ENCODE results near the gene NMNAT2.

NMNAT2 gene

DNA sequence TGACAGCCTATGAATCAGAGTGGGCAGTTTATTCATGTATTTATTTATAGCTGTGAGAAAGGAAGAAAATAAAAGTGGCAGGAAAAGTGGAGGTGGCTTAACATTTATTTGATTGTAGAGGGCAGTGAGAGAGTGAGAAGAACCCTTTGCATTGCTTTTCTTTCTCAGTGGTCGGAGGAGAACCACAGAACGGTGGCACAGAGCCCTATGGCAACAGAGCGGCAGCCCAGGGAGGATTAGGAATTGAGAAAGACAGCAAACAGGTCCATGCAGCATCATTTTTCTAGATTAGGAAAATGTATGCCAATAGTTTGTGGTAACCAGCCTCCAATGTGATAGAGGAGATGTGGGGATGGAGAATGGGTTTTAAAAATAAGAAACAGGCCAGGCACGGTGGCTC lies 53.1 kb downstream of the NMNAT2 start:
- no peak for DNase-seq (ENCODE audit: low read depth)

DNA sequence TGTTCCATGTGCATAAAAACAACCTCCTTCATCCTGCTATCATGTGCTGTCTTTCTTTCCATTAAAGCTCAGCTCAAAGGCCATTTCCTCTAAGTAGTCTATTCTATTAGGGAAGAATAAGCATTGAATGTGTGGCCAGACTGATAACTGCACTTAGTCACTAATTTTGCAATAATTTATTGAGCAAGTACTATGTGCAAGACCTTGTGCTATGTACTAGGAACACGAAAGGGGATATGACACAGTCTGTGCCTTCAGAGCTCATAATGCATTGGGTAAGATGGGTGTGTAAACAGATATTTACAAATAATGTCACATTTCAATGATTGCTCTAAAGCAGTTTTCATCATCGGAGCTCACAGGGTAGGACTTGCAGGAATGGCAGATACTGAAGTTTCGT lies 54.2 kb downstream of the NMNAT2 start:
- no peak for DNase-seq (ENCODE audit: low read depth)

DNA sequence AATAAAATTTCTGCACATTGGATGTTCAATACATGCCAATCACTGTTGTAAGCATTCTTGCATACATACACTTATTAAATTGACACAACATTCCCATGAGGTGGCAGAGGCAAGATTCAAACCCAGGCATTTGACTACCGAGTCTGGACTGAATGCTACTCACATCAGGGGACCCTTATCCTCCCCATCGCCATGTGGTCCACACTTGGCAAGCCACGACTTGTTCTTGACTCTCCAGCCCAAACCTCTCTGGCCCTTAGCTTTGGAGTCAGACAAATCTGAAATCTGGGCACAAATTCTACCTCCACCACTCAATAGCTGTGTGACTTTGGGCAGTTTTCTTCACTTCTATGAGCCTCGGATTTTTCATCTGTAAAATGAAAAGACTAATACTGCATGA lies 57.1 kb downstream of the NMNAT2 start:
- DNase-seq (ENCODE audit: low read depth), result no peak

DNA sequence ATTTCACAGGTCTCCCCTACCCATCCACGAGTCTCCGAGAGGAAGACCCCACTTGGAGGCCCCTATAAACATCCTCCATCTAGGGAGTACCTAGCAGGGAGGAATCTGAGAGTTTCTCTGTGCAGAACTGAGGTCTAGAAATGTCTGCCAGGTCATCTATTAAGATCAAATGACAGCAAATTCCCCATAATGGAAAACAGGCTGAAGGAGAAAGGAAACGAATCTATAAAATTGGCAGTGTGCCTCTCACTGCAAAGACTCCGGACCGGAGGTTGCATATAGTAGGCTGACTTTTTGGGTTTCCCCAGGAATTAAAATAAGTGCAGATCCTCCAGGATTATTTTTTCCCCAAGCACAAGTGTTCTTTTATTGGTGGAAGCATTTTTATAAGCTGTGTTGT lies 57.7 kb downstream of the NMNAT2 start:
- no peak for DNase-seq (ENCODE audit: low read depth)

DNA sequence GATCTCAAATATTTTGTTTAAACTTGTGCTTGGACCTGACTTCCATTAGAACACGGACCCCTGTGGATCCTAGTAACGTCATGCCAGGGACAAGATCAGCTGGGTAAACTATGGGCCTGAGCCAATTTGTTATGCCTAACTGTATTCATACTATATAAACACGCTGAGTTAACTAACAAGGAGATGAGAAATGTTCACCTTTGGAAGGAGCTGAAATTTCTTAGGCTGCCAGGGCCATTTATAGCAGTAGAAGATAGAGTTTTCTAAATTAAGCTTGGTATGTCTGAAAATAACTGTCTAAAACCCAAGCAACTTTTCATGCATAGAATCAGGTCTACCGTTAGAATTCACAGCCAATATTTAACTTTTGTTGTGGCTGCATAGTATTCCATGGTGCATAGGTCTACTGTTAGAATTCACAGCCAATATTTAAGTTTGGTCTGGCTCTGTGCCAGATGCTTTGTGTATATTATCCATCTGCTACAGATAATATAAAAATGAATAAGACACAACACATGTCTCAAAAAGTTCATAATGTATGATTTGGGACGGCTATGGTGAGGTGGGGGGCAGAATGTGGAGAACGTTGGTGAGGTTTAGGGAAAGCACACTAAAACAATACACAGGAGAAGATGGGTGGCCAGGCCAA lies 61.5 kb downstream of the NMNAT2 start:
- DNase-seq (ENCODE audit: low read depth), result no peak

DNA sequence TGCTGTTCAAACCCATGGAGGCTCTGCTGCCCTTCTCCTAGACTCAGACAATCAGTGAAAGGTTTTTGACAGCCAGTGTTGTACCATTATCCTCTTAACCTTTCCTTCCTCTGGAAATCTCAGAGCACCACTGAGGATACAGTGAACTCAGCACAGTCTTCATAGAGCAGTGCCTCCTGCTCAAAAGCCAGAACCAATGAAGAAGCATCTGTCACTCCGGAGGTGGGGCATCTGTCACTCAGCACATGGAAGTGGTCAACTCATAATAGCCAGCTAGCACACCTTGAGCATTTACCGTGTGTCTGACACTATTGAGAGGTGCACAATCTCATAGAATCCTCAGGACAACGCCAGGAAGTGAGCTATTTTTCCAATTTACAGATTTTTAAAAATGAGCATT lies 62.4 kb downstream of the NMNAT2 start:
- no peak for DNase-seq (ENCODE audit: low read depth)

DNA sequence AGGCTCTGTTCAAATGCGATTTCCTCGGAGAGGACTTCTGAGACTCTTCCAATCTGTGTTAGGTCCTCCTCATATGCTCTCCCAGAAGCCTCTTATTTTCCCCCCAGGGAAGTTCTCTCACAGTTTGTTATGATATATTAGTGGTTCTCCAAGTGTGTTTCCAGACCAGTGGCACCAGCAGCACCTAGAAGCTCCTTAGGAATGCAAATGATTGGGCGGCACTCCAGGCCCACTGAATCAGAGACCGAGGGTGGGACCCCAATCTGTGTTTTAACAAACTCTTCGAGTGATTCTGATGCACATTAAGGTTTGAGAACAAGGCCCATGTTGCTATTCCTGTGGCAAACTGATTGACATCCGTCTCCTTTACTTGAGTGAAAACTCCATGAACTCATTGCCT lies 63.0 kb downstream of the NMNAT2 start:
- no peak for DNase-seq (ENCODE audit: low read depth)

DNA sequence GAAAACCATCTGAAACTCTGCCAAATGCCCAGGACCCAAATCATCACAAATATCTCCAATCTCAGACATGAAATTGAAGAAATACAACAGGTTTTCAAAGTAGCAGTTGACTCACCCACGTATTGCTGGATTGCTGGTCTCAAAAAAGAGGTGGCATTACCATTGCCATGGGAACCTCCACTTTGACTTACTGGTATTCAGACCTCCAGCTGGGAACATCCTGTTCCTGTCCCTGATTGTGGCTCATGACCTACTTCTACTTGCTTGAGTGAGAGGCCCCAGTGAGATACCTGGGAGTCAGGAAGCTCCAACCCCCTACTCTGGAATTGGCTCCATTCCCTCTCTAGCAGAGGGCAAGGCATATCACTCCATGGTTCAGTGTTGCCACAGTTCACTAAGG lies 64.6 kb downstream of the NMNAT2 start:
- no peak for DNase-seq (ENCODE audit: low read depth)

DNA sequence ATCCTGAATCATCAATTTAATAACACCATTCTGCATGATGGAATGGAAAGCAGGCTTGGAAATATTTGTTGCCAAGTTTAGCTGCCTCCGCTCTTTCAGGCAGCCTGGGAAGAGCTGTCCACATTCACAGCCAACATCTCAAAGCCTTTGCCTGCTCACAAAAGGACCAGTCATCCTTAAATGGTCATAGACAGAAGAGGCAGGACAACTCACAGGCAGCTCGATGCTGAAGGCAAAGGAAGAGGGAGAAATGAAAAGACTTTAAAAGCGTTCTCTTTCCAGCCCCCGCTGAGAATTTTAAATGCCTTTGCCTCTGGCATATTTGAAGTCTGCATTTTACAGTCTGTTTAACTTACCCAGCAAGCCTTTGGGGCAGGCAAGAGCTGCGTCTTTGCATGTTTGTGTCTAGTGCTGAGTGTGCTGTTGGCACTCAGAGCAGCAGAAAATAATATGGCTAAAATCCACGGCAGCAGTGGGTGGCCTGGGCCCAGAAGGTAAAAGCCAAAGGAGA lies 68.9 kb downstream of the NMNAT2 start:
- DNase-seq (ENCODE audit: low read depth), result no peak

DNA sequence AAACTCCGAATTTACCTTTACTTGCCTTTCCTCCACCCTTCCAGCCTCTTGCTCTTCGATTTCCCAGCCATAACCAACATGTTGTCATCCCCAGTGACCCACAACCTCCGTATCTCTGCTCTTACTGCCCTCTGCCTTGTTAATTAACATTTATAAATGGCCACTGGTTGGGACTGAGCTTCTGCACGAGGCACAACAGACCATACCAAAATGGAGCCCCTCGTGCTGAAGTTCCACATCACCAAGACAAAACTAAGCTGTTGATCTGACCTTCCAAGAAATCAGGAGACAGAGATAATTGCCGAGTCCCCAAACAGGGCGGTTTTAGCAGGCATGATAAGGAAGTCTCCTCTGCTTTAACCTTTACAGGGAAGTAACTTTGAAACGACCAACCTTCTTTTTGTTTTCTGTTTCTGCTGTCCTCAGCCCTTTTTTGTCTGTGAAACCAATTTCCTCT lies 71.9 kb downstream of the NMNAT2 start:
- DNase-seq (ENCODE audit: low read depth), result peak; percentile 21

DNA sequence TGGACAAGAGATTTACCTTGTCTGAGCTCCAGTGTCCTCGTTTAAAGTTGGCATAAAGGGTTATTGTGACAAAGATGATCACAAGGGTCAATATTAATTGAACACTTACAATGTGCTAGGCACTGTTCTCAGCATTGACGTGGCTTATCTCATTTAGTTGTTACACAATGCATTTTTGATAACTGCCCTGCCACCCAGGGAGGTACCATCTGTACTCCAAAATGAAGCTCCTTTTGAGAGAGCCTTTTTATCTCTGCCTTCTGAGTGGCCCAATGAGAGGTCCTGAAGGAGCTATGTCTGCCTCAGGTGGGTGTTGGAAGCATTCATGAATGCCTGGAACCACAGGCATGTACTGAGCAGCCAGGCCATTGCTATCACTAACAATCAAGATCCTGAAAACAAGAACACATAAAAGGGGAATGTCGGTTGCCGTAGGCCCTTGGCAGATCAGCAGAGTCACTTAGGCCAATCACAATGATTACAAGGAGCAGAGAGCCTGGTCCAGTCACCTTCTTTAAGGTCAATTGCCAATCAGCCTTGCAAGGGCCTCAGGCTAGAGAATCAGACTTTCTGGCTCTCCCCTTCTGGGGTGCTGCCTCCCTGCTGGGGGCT lies 78.5 kb downstream of the NMNAT2 start:
- DNase-seq (ENCODE audit: low read depth), result no peak

DNA sequence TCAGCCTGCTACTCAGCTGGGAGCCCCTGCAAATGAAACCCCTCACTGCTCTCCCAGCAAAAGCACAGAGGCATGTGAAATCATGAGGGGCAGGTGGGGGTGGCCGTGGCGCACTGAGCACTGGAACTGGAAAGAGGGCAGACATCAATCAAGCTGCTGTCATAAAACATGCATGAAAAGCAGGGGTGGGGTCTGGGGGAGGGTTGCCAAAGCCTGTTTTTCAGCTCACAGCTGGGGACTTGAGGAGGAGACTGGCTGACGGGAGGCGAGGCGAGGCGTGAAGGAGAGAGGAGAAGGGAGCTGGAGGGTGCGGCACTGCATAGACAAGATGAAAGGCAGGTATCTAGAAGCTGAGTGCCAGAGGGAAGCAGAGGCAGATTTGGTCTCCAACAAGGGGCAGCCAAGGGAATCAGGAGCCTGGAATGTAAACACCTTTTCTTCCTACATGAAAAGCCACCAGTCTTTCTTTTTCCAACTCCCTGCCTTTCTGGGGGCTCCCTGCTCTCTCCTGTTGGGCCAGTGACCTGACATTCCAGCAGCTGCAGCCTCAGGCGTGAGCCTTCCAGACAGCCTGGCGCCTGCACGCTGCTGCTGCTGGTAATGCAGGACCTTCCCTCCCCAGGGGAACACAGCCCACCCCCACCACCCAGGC lies 87.0 kb downstream of the NMNAT2 start:
- DNase-seq (ENCODE audit: low read depth), result no peak

DNA sequence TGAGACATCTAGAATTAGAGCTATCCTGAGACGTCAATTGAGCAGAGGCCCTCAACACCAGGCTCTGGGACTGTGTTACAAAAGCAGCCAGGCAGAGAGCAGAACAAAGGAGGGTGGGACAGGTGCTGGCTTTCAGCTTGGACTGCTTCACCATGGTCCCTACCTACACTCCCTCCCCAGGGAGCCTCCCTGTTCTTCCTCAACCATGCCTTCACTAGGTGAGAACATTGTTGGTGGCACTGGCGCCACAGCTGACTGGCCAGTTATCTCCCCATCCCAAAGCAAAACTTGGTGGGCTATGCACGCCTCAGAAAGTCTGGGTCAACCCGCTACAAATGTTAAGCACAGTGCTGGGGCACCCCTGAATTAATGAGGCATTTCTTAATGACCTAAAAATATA lies 87.8 kb downstream of the NMNAT2 start:
- no peak for DNase-seq (ENCODE audit: low read depth)

DNA sequence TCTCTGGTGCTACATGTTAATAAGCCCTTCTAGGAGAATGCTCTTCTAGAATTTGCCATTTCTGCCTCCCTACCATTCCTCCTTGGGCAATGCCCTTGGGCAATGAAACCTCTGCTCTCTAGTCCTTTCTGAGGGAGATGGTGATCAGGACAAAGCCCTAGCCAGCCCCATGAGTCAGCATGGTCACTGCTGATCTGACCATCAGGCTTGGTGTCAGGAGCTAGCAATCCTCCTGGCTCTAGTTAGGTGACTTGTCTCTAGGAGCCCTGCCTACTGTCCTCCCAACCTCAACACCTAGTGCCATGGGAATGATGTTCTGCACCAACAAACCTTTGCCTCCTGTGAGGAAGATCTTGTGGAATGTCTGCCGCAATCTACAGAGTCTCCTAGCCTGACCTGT lies 89.8 kb downstream of the NMNAT2 start:
- DNase-seq (ENCODE audit: low read depth), result no peak

DNA sequence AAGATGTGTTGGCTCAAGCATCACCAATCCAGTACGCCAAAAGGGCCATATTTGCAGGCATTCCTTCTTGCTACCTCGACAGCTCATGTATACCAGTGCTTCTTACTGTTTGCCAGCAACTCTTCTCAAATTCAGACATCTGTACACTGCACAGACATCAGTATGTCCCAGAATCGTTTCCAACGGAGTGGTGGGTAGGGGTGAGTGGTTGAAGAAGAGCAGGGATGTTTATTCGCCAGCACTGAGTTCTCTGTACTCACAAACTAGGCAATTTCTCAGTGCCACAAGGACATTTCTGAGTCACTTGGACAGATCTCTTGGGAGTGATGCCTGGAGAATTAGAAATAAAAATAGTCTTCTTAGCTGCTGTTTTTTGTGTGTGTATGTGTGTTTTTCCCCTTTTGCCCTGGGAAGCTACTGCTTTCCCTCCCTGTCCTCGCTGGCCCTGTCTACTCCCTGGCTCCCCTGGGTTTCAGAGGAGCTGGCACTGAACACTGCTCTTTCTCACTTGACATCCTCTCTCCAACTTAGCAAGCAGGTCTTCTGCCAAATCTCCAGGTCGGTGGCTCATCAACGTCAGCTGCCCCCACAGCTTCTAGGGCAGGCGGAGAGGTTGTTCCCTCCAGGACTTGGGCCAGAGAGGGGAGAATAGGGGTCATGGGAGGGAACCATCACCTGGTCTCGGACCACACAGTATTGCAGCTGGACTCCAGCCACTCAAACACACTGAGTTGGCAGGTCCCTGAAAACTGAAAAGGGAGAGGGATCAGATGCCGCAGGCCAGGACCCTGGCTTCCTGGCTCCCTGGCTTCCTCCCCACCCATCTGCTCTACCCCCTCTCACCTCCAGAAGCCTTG lies 90.5 kb downstream of the NMNAT2 start:
- no peak for DNase-seq (ENCODE audit: low read depth)

DNA sequence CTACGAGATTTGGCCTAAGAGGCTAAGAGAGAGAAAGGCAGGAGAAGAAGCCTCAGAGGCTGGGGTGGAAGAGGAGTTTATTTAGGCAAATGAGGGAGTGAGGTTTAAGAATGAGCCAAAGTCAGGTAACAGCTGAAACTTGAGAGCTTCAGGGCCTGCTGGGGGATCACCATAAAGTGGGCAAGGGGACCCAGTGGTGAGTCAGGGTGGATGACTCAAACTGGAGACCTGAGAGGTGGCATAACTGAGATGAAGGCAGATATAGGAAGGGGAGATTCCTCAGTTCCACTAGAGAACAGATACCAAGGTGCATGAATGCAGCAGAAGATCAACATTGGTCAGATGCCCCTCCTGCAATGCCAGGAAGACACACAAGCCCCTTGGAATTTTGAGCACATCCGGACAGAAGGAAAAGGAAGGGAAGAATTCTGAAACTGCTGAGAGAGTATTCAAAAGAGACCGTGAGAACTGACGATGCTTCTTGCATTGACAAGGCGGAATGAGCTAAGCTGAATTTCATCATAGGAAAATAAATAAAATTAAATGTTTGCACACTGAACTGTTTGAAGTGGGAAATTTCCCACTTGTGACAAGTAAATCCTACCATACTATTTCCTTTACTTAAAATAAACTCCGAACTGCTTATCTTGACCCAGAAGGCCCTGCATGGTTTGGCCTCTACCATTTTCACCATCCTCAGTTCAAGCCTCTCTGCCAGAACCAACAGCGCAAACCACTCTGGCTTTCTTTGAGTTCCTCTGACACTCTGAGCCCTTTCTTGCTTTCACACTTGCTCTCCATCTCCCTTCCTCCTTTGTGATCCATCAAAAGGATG lies 94.1 kb downstream of the NMNAT2 start:
- no peak for DNase-seq (ENCODE audit: low read depth)

DNA sequence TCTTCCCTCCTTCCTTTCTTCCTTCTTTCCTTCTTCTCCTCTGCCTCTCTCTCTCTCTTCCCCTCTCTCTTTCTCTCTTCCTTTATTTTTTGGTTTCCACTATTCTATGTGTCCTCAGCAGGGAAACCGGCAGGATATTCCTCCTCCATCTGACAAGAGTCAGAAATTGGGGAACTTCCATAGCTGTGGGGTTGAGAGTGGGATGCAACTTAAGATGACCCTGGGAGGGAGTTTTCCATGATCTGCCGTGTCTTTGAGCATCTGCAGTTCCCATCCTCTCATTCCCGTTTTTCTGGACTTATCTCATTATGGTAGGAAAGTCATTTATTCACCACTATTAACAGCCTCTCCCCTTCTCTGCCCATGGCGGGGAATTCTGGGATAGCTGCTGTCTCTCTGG lies 98.6 kb downstream of the NMNAT2 start:
- DNase-seq (ENCODE audit: low read depth), result no peak

DNA sequence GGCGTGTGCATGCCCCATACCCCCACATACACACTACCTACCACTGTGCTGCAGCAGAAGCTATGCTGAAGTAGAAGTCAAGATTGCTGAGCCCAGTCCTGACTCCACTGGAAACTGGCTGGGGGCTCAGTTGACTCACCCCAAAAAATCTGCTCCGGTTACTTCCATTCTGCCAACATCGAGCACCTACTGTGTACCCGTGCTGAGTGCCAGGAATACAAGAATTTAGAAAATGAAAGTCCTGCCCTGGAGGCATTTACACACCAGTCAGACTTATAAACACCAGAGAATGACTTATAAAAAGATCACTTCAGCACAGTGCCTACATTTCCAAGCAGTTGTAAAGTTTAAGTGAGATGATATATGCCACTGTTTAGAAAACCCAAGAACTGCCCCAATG lies 99.1 kb downstream of the NMNAT2 start:
- no peak for DNase-seq (ENCODE audit: low read depth)

DNA sequence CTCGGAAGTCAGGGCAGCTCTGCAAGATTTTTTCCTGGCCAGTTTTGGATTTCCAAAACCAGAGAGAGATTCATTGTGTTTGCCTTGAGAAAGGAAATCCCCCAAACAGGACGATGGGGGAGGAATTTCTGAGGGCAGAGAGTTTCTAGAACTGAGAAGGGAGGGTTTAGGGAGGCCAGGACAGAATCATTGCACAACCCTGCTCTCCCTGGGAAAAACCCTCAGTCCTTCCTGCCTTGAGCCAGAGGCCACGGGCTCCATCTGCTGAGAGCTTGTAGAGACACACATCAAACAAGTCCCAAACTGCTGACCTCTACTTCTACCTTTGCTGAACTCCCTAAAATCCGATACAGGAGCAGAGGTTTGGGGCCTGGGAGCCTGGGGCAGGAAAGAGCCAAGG lies 99.7 kb downstream of the NMNAT2 start:
- DNase-seq (ENCODE audit: low read depth), result no peak

DNA sequence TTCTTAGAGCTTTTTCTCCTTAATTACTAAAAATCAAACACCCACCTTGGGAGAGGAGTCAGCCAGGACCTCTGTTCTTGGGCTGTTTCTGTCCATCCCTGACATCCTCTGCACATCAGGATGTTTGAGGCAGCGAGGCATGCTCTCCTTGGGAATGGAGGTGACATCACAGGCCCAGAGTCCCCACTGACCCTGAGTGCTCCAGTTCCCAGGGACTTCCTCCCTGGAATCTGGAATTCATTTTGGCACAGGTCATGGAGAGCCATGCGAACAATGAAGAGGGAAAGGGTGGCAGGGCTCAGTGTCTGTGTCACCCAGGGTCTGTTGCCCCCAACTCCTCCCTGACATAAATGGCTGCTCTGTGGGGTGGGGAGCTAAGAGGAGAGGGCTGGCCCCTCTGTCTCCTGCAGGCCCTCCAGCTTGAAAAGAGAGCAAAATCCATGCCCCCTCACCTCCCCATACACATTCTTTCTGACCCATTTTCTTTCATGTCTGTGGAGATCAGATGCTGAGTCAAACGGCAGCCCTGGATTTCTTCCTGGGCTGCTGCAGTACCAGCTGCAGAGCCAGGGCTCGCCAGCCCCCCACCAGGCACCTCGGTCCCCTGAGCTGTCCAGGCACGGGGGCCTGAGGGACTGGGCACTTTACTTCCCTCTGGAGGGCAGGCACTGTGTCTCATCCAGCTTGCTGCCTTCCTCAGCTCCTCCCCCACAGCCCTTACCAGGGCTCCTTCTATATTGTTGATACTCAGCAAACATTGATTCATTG lies 102.0 kb downstream of the NMNAT2 start:
- DNase-seq (ENCODE audit: low read depth), result no peak

DNA sequence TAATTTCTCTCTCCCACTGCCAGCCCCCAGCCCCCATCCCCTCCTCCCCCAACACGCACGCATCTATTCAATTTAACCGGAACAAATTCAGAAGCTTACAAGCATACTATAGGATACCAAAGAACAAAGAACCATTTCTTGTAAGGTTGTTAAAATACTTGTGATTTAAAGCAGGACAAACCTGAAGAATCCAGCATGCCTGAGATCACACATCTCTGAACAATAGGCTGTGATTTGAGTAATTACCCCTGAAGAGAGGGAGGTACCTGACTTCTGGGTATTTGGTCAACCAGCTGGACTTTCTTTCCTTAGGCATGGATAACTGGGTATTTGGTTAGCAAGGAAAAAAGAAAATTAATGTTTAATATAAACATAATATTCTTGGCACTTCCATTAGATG lies 105.1 kb downstream of the NMNAT2 start:
- DNase-seq (ENCODE audit: low read depth), result no peak

Data from CMK (cell line).